Measurements from ENCODE around the gene GPR153. TPM values are rescaled to one million over a fixed set of nuclear protein-coding genes. Genes with fewer than 3 reads are reported as not detected.

The GPR153 gene
- polyA plus RNA-seq (2013, experiment 1 of 2) = 4.9 TPM
- 5.1 TPM for polyA plus RNA-seq (2013, experiment 2 of 2)

DNA sequence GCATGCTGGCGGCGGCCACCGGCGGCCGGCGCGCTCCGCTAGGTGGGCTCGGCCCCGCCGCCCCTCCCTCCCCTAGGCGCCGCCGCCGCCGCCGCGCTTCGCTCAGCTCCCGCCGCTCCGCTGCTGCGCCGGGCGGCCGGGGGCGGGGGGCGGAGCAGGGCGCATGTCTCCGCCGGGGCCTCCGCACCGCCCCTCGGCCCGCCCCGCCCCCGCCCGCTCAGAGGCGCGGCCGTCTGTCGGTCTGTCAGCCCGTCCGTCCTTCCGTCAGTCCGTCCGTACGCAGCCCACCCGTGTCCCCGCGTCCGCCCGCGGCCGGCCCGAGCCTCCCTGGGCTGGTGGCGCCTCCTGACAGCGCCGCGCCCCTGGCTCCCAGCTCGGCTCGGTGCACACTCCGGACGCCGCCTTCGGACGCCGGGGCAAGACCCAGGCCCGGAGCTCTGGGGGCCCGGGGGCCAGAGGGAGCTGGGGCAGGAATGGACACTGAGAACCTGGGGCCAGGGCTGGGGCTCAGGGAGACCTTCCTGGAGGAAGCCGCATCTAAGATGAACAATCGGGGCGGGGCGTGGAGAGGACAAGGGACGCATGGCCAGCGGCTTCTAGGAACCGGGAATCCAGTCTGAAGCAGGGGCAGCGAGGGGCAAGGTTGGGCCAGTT, at the start of gene GPR153:
TSS of gene GPR153 (minus strand) at position 138 of the 654 bp plus-strand sequence. CDS start 6,193 bp downstream, outside the sequence.
- Histone ChIP-seq H3K27ac (ENCODE audit: low read length, poor library complexity, severe bottlenecking) (no peak within 1 kb of the TSS), H3K14ac (ENCODE audit: low read length in 2 of 2) (peak within 1 kb of the TSS in 1 of 2 experiments; percentile 50), H4K91ac (ENCODE audit: low read length) (no peak within 1 kb of the TSS), H3K4me3 (ENCODE audit: insufficient read depth in 1 of 2, low read depth in 1 of 2, low read length in 2 of 2) (peak within 1 kb of the TSS; percentile 59 to 69), H3K9me3 (ENCODE audit: control insufficient read depth, low read length) (no peaks in the 10 kb centered on the region), H3K27me3 (ENCODE audit: control insufficient read depth in 1 of 2, insufficient read depth in 1 of 2, low read length in 2 of 2) (peaks cover 5 to 9% of the 10 kb centered on the region in 2 experiments), H2AFZ (ENCODE audit: low read depth, low read length) (peak within 1 kb of the TSS; percentile 62), H2BK12ac (ENCODE audit: low read length in 2 of 2) (no peak within 1 kb of the TSS), H2BK5ac (ENCODE audit: low read depth, low read length, poor library complexity, severe bottlenecking) (no peak within 1 kb of the TSS), H3K36me3 (ENCODE audit: control insufficient read depth in 1 of 2, insufficient read depth in 2 of 2, low read depth in 1 of 2, low read length in 2 of 2) (peaks cover 0 to 6% of the 10 kb centered on the region in 2 experiments), H3K9ac (ENCODE audit: low read length) (peak within 1 kb of the TSS; percentile 41), H3K23ac (ENCODE audit: low read length in 2 of 2) (no peak within 1 kb of the TSS), H3K18ac (ENCODE audit: low read depth in 1 of 2, low read length in 2 of 2) (peak within 1 kb of the TSS in 1 of 2 experiments; percentile 64), H4K8ac (ENCODE audit: low read length) (peak within 1 kb of the TSS; percentile 24), H3K4me2 (ENCODE audit: low read length, poor library complexity, severe bottlenecking) (peak within 1 kb of the TSS; percentile 90), H2BK120ac (ENCODE audit: low read depth, low read length) (peak within 1 kb of the TSS; percentile 50), H3K79me1 (replicated peaks; ENCODE audit: low read length, poor library complexity, severe bottlenecking) (no peaks in the 10 kb centered on the region), H2BK15ac (ENCODE audit: low read depth, poor library complexity, severe bottlenecking) (no peak within 1 kb of the TSS), H3K4ac (ENCODE audit: low read depth in 1 of 2, low read length in 2 of 2) (no peak within 1 kb of the TSS), H2AK5ac (ENCODE audit: low read length, severe bottlenecking) (no peak within 1 kb of the TSS), H3K4me1 (ENCODE audit: control insufficient read depth, insufficient read depth, low read depth, low read length) (peaks cover 30% of the 10 kb centered on the region)
- DNase-seq = peak; percentile 43
- 1% methylated on average over 48 of the region's 78 CpGs for WGBS

DNA sequence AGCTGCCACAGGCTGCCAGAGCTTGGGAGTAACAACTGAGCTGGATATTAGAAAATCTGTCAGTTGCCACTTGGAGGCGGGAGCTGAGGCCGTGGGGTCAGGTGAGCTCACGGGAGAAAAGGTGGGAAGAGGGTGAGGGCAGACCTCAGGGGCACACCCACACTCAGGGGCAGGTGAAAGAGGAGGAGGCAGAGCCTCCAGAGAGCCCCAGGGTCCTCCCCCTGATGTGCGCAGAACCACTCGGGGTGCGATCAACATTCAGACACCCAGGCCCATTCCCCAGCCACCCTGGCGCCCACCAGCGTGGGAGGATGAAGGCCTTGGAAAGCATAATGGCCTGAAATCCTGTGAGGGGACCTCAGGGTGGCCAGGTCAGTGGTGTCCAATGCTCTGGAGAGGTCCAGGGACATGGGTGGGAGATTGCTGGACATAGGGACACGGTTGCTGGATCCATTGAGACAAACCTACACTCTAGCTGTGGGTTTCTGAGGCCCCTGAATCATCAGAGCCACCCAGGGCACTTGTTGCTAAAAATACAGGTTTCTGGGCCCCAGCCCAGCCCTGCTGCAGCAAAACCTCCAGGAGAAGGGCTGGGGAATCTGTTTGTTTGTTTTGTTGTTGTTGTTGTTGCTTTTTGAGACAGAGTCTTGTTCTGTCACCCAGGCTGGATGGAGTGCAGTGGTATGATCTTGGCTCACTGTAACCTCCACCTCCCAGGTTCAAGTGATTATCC, 49.4 kb upstream of the GPR153 start:
- Histone ChIP-seq H3K79me1 (replicated peaks; ENCODE audit: low read length, poor library complexity, severe bottlenecking) (peaks cover 8% of the 10 kb centered on the region), H3K4ac (ENCODE audit: low read depth in 1 of 2, low read length in 2 of 2) (no peak overlapping the region), H2BK120ac (ENCODE audit: low read depth, low read length) (no peak overlapping the region), H2AFZ (ENCODE audit: low read depth, low read length) (no peak overlapping the region), H3K27ac (ENCODE audit: low read length, poor library complexity, severe bottlenecking) (no peak overlapping the region), H3K9ac (ENCODE audit: low read length) (no peak overlapping the region), H3K27me3 (ENCODE audit: control insufficient read depth in 1 of 2, insufficient read depth in 1 of 2, low read length in 2 of 2) (no peaks in the 10 kb centered on the region), H2BK5ac (ENCODE audit: low read depth, low read length, poor library complexity, severe bottlenecking) (no peak overlapping the region), H3K14ac (ENCODE audit: low read length in 2 of 2) (no peak overlapping the region), H4K8ac (ENCODE audit: low read length) (no peak overlapping the region), H2AK5ac (ENCODE audit: low read length, severe bottlenecking) (no peak overlapping the region), H3K4me1 (ENCODE audit: control insufficient read depth, insufficient read depth, low read depth, low read length) (peaks cover 2% of the 10 kb centered on the region), H2BK15ac (ENCODE audit: low read depth, poor library complexity, severe bottlenecking) (no peak overlapping the region), H3K36me3 (ENCODE audit: control insufficient read depth in 1 of 2, insufficient read depth in 2 of 2, low read depth in 1 of 2, low read length in 2 of 2) (peaks cover 0 to 44% of the 10 kb centered on the region in 2 experiments), H3K4me3 (ENCODE audit: insufficient read depth in 1 of 2, low read depth in 1 of 2, low read length in 2 of 2) (no peak overlapping the region), H2BK12ac (ENCODE audit: low read length in 2 of 2) (no peak overlapping the region), H3K4me2 (ENCODE audit: low read length, poor library complexity, severe bottlenecking) (no peak overlapping the region), H3K9me3 (ENCODE audit: control insufficient read depth, low read length) (no peaks in the 10 kb centered on the region), H4K91ac (ENCODE audit: low read length) (no peak overlapping the region), H3K23ac (ENCODE audit: low read length in 2 of 2) (no peak overlapping the region), H3K18ac (ENCODE audit: low read depth in 1 of 2, low read length in 2 of 2) (no peak overlapping the region)
- no peak for DNase-seq
- 94% methylated on average over 8 of the region's 9 CpGs for WGBS

DNA sequence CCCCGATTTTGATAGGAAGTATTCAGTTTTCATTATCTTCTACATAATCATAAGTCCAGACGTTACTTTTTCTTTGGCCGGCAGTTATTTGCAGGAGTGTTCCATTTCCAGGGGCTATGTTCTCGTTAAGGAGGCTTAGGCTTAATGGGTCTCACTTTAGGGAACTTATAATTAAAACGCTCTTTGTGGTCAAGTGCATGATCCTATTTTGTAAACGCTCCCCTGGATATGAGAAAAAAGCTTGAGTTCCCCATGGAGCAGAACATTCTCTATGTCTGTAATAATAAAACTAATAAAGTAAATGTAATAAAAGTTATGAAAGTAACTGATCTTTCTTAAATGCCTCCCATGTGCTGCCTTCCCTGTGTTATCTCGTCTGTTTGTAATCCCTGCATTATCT, 48.7 kb upstream of the GPR153 start:
- H3K36me3 ChIP-seq (ENCODE audit: control insufficient read depth in 1 of 2, insufficient read depth in 2 of 2, low read depth in 1 of 2, low read length in 2 of 2) = peaks cover 0 to 39% of the 10 kb centered on the region in 2 experiments
- no peak overlapping the region for H2BK15ac ChIP-seq (ENCODE audit: low read depth, poor library complexity, severe bottlenecking)
- no peak overlapping the region for H3K4me3 ChIP-seq (ENCODE audit: insufficient read depth in 1 of 2, low read depth in 1 of 2, low read length in 2 of 2)
- no peak overlapping the region for H3K9ac ChIP-seq (ENCODE audit: low read length)
- no peak overlapping the region for H2BK12ac ChIP-seq (ENCODE audit: low read length in 2 of 2)
- H3K14ac ChIP-seq (ENCODE audit: low read length in 2 of 2) = no peak overlapping the region
- H2AK5ac ChIP-seq (ENCODE audit: low read length, severe bottlenecking) = no peak overlapping the region
- H3K79me1 ChIP-seq (replicated peaks; ENCODE audit: low read length, poor library complexity, severe bottlenecking) = peaks cover 6% of the 10 kb centered on the region
- no peak overlapping the region for H4K8ac ChIP-seq (ENCODE audit: low read length)
- no peaks in the 10 kb centered on the region for H3K27me3 ChIP-seq (ENCODE audit: control insufficient read depth in 1 of 2, insufficient read depth in 1 of 2, low read length in 2 of 2)
- H3K9me3 ChIP-seq (ENCODE audit: control insufficient read depth, low read length) = no peaks in the 10 kb centered on the region
- no peak overlapping the region for H3K4ac ChIP-seq (ENCODE audit: low read depth in 1 of 2, low read length in 2 of 2)
- H2AFZ ChIP-seq (ENCODE audit: low read depth, low read length) = no peak overlapping the region
- no peak for DNase-seq
- 94% methylated on average over 7 of the region's 7 CpGs for WGBS
- H3K18ac ChIP-seq (ENCODE audit: low read depth in 1 of 2, low read length in 2 of 2) = no peak overlapping the region
- peaks cover 2% of the 10 kb centered on the region for H3K4me1 ChIP-seq (ENCODE audit: control insufficient read depth, insufficient read depth, low read depth, low read length)
- H3K23ac ChIP-seq (ENCODE audit: low read length in 2 of 2) = no peak overlapping the region
- H4K91ac ChIP-seq (ENCODE audit: low read length) = no peak overlapping the region
- no peak overlapping the region for H2BK5ac ChIP-seq (ENCODE audit: low read depth, low read length, poor library complexity, severe bottlenecking)
- no peak overlapping the region for H3K27ac ChIP-seq (ENCODE audit: low read length, poor library complexity, severe bottlenecking)
- no peak overlapping the region for H2BK120ac ChIP-seq (ENCODE audit: low read depth, low read length)
- no peak overlapping the region for H3K4me2 ChIP-seq (ENCODE audit: low read length, poor library complexity, severe bottlenecking)

DNA sequence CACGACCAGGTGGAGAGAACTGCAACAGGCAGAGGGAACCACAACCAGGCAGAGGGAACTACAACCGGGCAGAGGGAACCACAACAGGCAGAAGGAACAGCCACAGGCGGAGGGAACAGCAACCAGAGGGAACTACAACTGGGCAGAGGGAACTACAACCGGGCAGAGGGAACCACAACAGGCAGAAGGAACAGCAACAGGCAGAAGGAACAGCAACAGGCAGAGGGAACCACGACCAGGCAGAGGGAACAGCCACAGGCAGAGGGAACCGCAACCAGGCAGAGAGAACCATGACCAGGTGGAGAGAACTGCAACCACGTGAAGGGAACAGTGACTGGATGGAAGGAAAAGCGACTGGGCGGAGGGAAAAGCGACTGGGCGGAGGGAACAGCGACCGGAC, 47.6 kb upstream of the GPR153 start:
- Histone ChIP-seq H3K9me3 (ENCODE audit: control insufficient read depth, low read length) (no peaks in the 10 kb centered on the region), H3K9ac (ENCODE audit: low read length) (no peak overlapping the region), H3K79me1 (replicated peaks; ENCODE audit: low read length, poor library complexity, severe bottlenecking) (peaks cover 2% of the 10 kb centered on the region), H3K4ac (ENCODE audit: low read depth in 1 of 2, low read length in 2 of 2) (no peak overlapping the region), H3K27ac (ENCODE audit: low read length, poor library complexity, severe bottlenecking) (no peak overlapping the region), H2BK5ac (ENCODE audit: low read depth, low read length, poor library complexity, severe bottlenecking) (no peak overlapping the region), H2AFZ (ENCODE audit: low read depth, low read length) (no peak overlapping the region), H2AK5ac (ENCODE audit: low read length, severe bottlenecking) (no peak overlapping the region), H4K8ac (ENCODE audit: low read length) (no peak overlapping the region), H3K4me1 (ENCODE audit: control insufficient read depth, insufficient read depth, low read depth, low read length) (peaks cover 2% of the 10 kb centered on the region), H3K4me2 (ENCODE audit: low read length, poor library complexity, severe bottlenecking) (no peak overlapping the region), H2BK15ac (ENCODE audit: low read depth, poor library complexity, severe bottlenecking) (no peak overlapping the region), H3K14ac (ENCODE audit: low read length in 2 of 2) (no peak overlapping the region), H3K4me3 (ENCODE audit: insufficient read depth in 1 of 2, low read depth in 1 of 2, low read length in 2 of 2) (no peak overlapping the region), H4K91ac (ENCODE audit: low read length) (no peak overlapping the region), H3K36me3 (ENCODE audit: control insufficient read depth in 1 of 2, insufficient read depth in 2 of 2, low read depth in 1 of 2, low read length in 2 of 2) (peaks cover 0 to 30% of the 10 kb centered on the region in 2 experiments), H2BK12ac (ENCODE audit: low read length in 2 of 2) (no peak overlapping the region), H3K18ac (ENCODE audit: low read depth in 1 of 2, low read length in 2 of 2) (no peak overlapping the region), H3K27me3 (ENCODE audit: control insufficient read depth in 1 of 2, insufficient read depth in 1 of 2, low read length in 2 of 2) (no peaks in the 10 kb centered on the region), H2BK120ac (ENCODE audit: low read depth, low read length) (no peak overlapping the region), H3K23ac (ENCODE audit: low read length in 2 of 2) (no peak overlapping the region)
- DNase-seq = no peak
- 98% methylated on average over 13 of the region's 13 CpGs for WGBS
